Cardiac fibroblast (primary cell): ENCODE data around the gene WSB1.

ENCODE experiments used
- DNase-seq, 2 donors: peaks; one replicate each; pipeline versions ENCODE4 v3.0.0 to v3.0.0-alpha.2; 2010; ENCODE audit warnings: low read depth in 2 of 2
- H3K4me3 ChIP-seq, 2 donors: replicated peaks in 1 of 2; 1 replicate in 1 of 2; 2 replicates in 1 of 2; pipeline ENCODE4 v1.5.1; 2011; ENCODE audit warnings: low read depth in 2 of 2, low read length in 2 of 2, mild to moderate bottlenecking in 2 of 2, moderate library complexity in 1 of 2
- CTCF ChIP-seq: IDR thresholded peaks from one replicate; pipeline ENCODE4 v1.5.1; 2011; ENCODE audit warnings: low read depth, mild to moderate bottlenecking, low read length, inconsistent platforms

WSB1 gene

GRCh38 chr17:27284811-27285415 is 9.0 kb upstream of the WSB1 start:
- no peak for TF ChIP-seq CTCF
- DNase-seq, result peak in 1 of 2 donors; percentile 58
- H3K4me3 ChIP-seq, result no peak overlapping the region

- TF ChIP-seq CTCF, result no peak
- DNase-seq, result no peak
- no peak overlapping the region for H3K4me3 ChIP-seq
These were observed 8.4 kb upstream of the WSB1 start for GRCh38 chr17:27285516-27285915.

GRCh38 chr17:27288183-27288582 is 5.7 kb upstream of the WSB1 start:
- H3K4me3 ChIP-seq, result no peak overlapping the region
- DNase-seq, result no peak
- no peak for TF ChIP-seq CTCF

- no peak overlapping the region for H3K4me3 ChIP-seq
- no peak for TF ChIP-seq CTCF
- no peak for DNase-seq
These were observed 4.1 kb upstream of the WSB1 start for GRCh38 chr17:27289856-27290255.

- no peak overlapping the region for H3K4me3 ChIP-seq
- no peak for DNase-seq
- no peak for TF ChIP-seq CTCF
These were observed 2.9 kb upstream of the WSB1 start for GRCh38 chr17:27290916-27291598.

GRCh38 chr17:27293359-27293897 is 486 bp upstream of the WSB1 start:
- TF ChIP-seq CTCF, result no peak
- no peak for DNase-seq
- H3K4me3 ChIP-seq, result no peak overlapping the region
